Measurements from ENCODE around the gene SLC22A23.

SLC22A23 gene

GRCh38 chr6:3405679-3406078 lies 51.2 kb downstream of the SLC22A23 start:
- H3K4me1 ChIP-seq (ENCODE audit: control insufficient read depth, low read length), result no peaks in the 10 kb centered on the region
- no peaks in the 10 kb centered on the region for H3F3A ChIP-seq (ENCODE audit: control insufficient read depth, insufficient read depth)
- no peak overlapping the region for H3K27ac ChIP-seq (ENCODE audit: low read depth, low read length)
- H3K4me2 ChIP-seq (ENCODE audit: low read length), result no peak overlapping the region
- H3K9me3 ChIP-seq (ENCODE audit: control insufficient read depth, insufficient read depth, low read length), result no peaks in the 10 kb centered on the region
- no peak overlapping the region for H3K4me3 ChIP-seq (ENCODE audit: low read length)
- H3K9me2 ChIP-seq (replicated peaks; ENCODE audit: control insufficient read depth, low read length), result no peaks in the 10 kb centered on the region
- no peaks in the 10 kb centered on the region for H3K79me2 ChIP-seq (ENCODE audit: control insufficient read depth, low read length)
- TF ChIP-seq EZH2phosphoT487 (IDR thresholded peaks at IDR 0.05; ENCODE audit: borderline replicate concordance, low read length), result no peak
- no peak for TF ChIP-seq CTCF (IDR thresholded peaks at IDR 0.05; ENCODE audit: low read depth, low read length, poor library complexity, severe bottlenecking)
- no peaks in the 10 kb centered on the region for H3K36me3 ChIP-seq (ENCODE audit: control insufficient read depth, low read length)
- H4K20me1 ChIP-seq (ENCODE audit: control insufficient read depth, insufficient read depth, low read depth, low read length), result no peaks in the 10 kb centered on the region
- H3K27me3 ChIP-seq (ENCODE audit: control insufficient read depth, low read length), result no peaks in the 10 kb centered on the region

- H3K79me2 ChIP-seq (ENCODE audit: control insufficient read depth, low read length), result no peaks in the 10 kb centered on the region
- H3K27ac ChIP-seq (ENCODE audit: low read depth, low read length), result no peak overlapping the region
- no peak overlapping the region for H3K4me3 ChIP-seq (ENCODE audit: low read length)
- no peaks in the 10 kb centered on the region for H3K9me2 ChIP-seq (replicated peaks; ENCODE audit: control insufficient read depth, low read length)
- no peaks in the 10 kb centered on the region for H3K9me3 ChIP-seq (ENCODE audit: control insufficient read depth, insufficient read depth, low read length)
- no peak overlapping the region for H3K4me2 ChIP-seq (ENCODE audit: low read length)
- TF ChIP-seq EZH2phosphoT487 (IDR thresholded peaks at IDR 0.05; ENCODE audit: borderline replicate concordance, low read length), result no peak
- no peak for TF ChIP-seq CTCF (IDR thresholded peaks at IDR 0.05; ENCODE audit: low read depth, low read length, poor library complexity, severe bottlenecking)
- no peaks in the 10 kb centered on the region for H3K27me3 ChIP-seq (ENCODE audit: control insufficient read depth, low read length)
- H3F3A ChIP-seq (ENCODE audit: control insufficient read depth, insufficient read depth), result no peaks in the 10 kb centered on the region
- H3K36me3 ChIP-seq (ENCODE audit: control insufficient read depth, low read length), result no peaks in the 10 kb centered on the region
- H3K4me1 ChIP-seq (ENCODE audit: control insufficient read depth, low read length), result no peaks in the 10 kb centered on the region
- no peaks in the 10 kb centered on the region for H4K20me1 ChIP-seq (ENCODE audit: control insufficient read depth, insufficient read depth, low read depth, low read length)
These were observed 51.7 kb downstream of the SLC22A23 start for GRCh38 chr6:3405182-3405518.

GRCh38 chr6:3403238-3404173 lies 53.3 kb downstream of the SLC22A23 start:
- no peaks in the 10 kb centered on the region for H3K4me1 ChIP-seq (ENCODE audit: control insufficient read depth, low read length)
- H3K27me3 ChIP-seq (ENCODE audit: control insufficient read depth, low read length), result no peaks in the 10 kb centered on the region
- H3K9me2 ChIP-seq (replicated peaks; ENCODE audit: control insufficient read depth, low read length), result no peaks in the 10 kb centered on the region
- H3K4me3 ChIP-seq (ENCODE audit: low read length), result no peak overlapping the region
- no peaks in the 10 kb centered on the region for H3K9me3 ChIP-seq (ENCODE audit: control insufficient read depth, insufficient read depth, low read length)
- H3K27ac ChIP-seq (ENCODE audit: low read depth, low read length), result no peak overlapping the region
- no peak overlapping the region for H3K4me2 ChIP-seq (ENCODE audit: low read length)
- H4K20me1 ChIP-seq (ENCODE audit: control insufficient read depth, insufficient read depth, low read depth, low read length), result no peaks in the 10 kb centered on the region
- no peaks in the 10 kb centered on the region for H3K36me3 ChIP-seq (ENCODE audit: control insufficient read depth, low read length)
- H3K79me2 ChIP-seq (ENCODE audit: control insufficient read depth, low read length), result no peaks in the 10 kb centered on the region
- no peaks in the 10 kb centered on the region for H3F3A ChIP-seq (ENCODE audit: control insufficient read depth, insufficient read depth)
- TF ChIP-seq CTCF (IDR thresholded peaks at IDR 0.05; ENCODE audit: low read depth, low read length, poor library complexity, severe bottlenecking) (no peak), EZH2phosphoT487 (IDR thresholded peaks at IDR 0.05; ENCODE audit: borderline replicate concordance, low read length) (no peak)

All from DOHH2 (cell line).